Kidney (tissue), 14 donors: ENCODE results near the gene ZNF341. TPM values are rescaled to one million over a fixed set of nuclear protein-coding genes. Genes with fewer than 3 reads are reported as not detected.
A peak's percentile ranks its signal among the peaks of the same experiment; 100 is the strongest.

Source experiments
- DNase-seq, 5 donors: peaks; one replicate each; pipeline ENCODE4 v3.0.0-alpha.2; 2013 to 2020
- FAIRE-seq: peaks from 2 replicates; lab custom pipeline; 2012; peaks lifted over from hg19 to GRCh38; lab: Jason Lieb, UNC
- H3K27ac ChIP-seq, 2 donors: one replicate each; pipeline ENCODE4 v1.7.0; 2013; ENCODE audit warnings: low read depth in 2 of 2, low read length in 2 of 2, inconsistent platforms in 1 of 2
- H3K27me3 ChIP-seq: one replicate; pipeline ENCODE4 v1.7.1; 2013; ENCODE audit warnings: low read length, inconsistent platforms; ENCODE audit not compliant: control insufficient read depth, insufficient read depth
- H3K36me3 ChIP-seq, 3 donors: one replicate each; pipeline versions ENCODE4 v1.7.0 to v1.7.1; 2013; ENCODE audit warnings: low read length in 3 of 3, control low read depth in 1 of 3, inconsistent platforms in 1 of 3; ENCODE audit not compliant: insufficient read depth in 3 of 3, control insufficient read depth in 2 of 3
- H3K4me1 ChIP-seq, 3 donors: one replicate each; pipeline versions ENCODE4 v1.7.0 to v1.7.1; 2013; ENCODE audit warnings: low read length in 3 of 3, inconsistent platforms in 1 of 3, low read depth in 1 of 3; ENCODE audit not compliant: control insufficient read depth in 2 of 3, insufficient read depth in 2 of 3
- H3K4me3 ChIP-seq, 3 donors: one replicate each; pipeline versions ENCODE4 v1.7.0 to v1.8.1; 2013; ENCODE audit warnings: low read length in 3 of 3, control low read depth in 1 of 3, inconsistent platforms in 1 of 3
- H3K9ac ChIP-seq, 3 donors: one replicate each; pipeline versions ENCODE4 v1.7.0 to v1.7.1; 2013; ENCODE audit warnings: low read length in 3 of 3, control low read depth in 1 of 3, inconsistent platforms in 1 of 3
- H3K9me3 ChIP-seq, 3 donors: one replicate each; pipeline versions ENCODE4 v1.7.0 to v1.7.1; 2013; ENCODE audit warnings: low read length in 3 of 3, control low read depth in 1 of 3, inconsistent platforms in 1 of 3; ENCODE audit not compliant: control insufficient read depth in 2 of 3, insufficient read depth in 1 of 3
- intact Hi-C: fragments of 100-400 bp; cut with DNase I; formaldehyde crosslinking; loops from one replicate; pipeline ENCODE4 v1.11.1; 2022
- polyA plus RNA-seq: library from polyadenylated mRNA; stranded (reverse); fragments of 350-450 nt; fragmentation: Illumina TruSeq; extraction: RNeasy Lipid Tissue Mini Kit (QIAGEN cat#74804); gene quantifications from one replicate; pipeline ENCODE4 v1.2.3, GENCODE V29; 2014; ENCODE audit warnings: low read depth, low replicate concordance; ENCODE audit not compliant: insufficient read depth
- total RNA-seq: library from RNA; stranded (reverse); fragmentation: NEBNext Ultra II Directional; extraction: Animal tissue kit (Norgen Biotek cat#: 25700); gene quantifications from one replicate; pipeline ENCODE4 v1.2.1, GENCODE V29; 2021
- TF ChIP-seq, protein P1 (sequence below): IDR thresholded peaks from 3 replicates; pipeline ENCODE4 v1.5.1; 2012; ENCODE audit warnings: mild to moderate bottlenecking, moderate library complexity, borderline replicate concordance; ENCODE audit not compliant: insufficient read depth; ENCODE audit errors: extremely low read depth
- donor health status: control.
- donor health status: control.
- donor health status: control.
- donor health status: control.
- donor health status: control.
- donor health status: DM: yes; HTN: yes; CAD: no.
- donor health status: Normal renal cell carcinoma (clear cell type).

The ZNF341 gene
- total and polyA plus RNA-seq, 2 donors from 2014 or later: 1.5 to 2.6 TPM

- FAIRE-seq (no peak), DNase-seq (no peak)
- H3K9me3 ChIP-seq: no peaks in the 10 kb centered on the region
- TF ChIP-seq, protein P1, sequence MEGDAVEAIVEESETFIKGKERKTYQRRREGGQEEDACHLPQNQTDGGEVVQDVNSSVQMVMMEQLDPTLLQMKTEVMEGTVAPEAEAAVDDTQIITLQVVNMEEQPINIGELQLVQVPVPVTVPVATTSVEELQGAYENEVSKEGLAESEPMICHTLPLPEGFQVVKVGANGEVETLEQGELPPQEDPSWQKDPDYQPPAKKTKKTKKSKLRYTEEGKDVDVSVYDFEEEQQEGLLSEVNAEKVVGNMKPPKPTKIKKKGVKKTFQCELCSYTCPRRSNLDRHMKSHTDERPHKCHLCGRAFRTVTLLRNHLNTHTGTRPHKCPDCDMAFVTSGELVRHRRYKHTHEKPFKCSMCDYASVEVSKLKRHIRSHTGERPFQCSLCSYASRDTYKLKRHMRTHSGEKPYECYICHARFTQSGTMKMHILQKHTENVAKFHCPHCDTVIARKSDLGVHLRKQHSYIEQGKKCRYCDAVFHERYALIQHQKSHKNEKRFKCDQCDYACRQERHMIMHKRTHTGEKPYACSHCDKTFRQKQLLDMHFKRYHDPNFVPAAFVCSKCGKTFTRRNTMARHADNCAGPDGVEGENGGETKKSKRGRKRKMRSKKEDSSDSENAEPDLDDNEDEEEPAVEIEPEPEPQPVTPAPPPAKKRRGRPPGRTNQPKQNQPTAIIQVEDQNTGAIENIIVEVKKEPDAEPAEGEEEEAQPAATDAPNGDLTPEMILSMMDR: no peak
- no peak overlapping the region for H3K27ac ChIP-seq
- H3K27me3 ChIP-seq: no peaks in the 10 kb centered on the region
- H3K36me3 ChIP-seq: no peaks in the 10 kb centered on the region
- intact Hi-C loops: no loop called here
- peaks cover 0 to 4% (median 0%) of the 10 kb centered on the region in 3 donors for H3K4me1 ChIP-seq
- H3K9ac ChIP-seq: no peak overlapping the region
- H3K4me3 ChIP-seq: no peak overlapping the region
Observed at GRCh38 chr20:33785503-33785902, 53.7 kb downstream of the ZNF341 start.

GRCh38 chr20:33787253-33787891, 55.6 kb downstream of the ZNF341 start:
- DNase-seq: peak in 2 of 5 donors; percentile 16 to 43
- Histone ChIP-seq H3K4me1 (peaks cover 0 to 4% (median 0%) of the 10 kb centered on the region in 3 donors), H3K9me3 (no peaks in the 10 kb centered on the region), H3K27me3 (no peaks in the 10 kb centered on the region), H3K9ac (no peak overlapping the region), H3K4me3 (no peak overlapping the region), H3K36me3 (no peaks in the 10 kb centered on the region), H3K27ac (peak overlapping the region in 1 of 2 donors; percentile 32)
- intact Hi-C loops: no loop called here
- TF ChIP-seq, protein P1: no peak
- no peak for FAIRE-seq

DNA sequence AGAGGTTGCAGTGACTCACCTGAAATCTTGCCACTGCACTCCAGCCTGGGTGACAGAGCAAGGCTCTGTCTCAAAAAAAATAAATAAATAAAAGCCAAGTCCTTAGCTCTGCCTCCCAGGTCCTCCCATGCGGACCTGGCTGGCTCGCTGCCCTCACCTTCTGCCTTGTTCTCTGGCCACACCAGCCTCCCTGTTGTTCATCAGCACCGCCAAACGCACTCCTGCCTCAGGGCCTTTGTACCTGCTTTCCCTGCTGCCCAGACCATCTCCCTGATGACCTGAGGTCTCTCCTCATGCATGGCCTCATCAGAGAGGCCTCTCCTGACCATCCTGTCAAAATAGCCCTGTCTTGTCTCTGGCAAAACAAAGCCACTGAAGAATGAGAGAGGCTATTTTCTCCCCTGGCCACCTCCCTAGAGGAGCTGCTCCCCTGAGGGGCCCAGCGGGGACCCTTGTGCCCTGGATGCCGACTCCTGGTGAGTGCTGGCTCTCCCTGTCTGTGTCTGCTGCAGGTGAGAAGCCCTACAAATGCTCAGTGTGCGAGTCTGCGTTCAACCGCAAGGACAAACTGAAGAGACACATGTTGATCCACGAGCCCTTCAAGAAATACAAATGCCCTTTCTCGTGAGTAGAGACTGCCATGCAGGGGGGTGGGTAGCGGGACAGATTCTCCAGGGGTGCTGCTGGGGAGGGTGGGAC, 56.7 kb downstream of the ZNF341 start:
- DNase-seq (no peak), FAIRE-seq (no peak)
- Histone ChIP-seq H3K9ac (no peak overlapping the region), H3K27me3 (no peaks in the 10 kb centered on the region), H3K9me3 (no peaks in the 10 kb centered on the region), H3K4me1 (peaks cover 0 to 4% (median 0%) of the 10 kb centered on the region in 3 donors), H3K36me3 (no peaks in the 10 kb centered on the region), H3K27ac (no peak overlapping the region), H3K4me3 (no peak overlapping the region)
- intact Hi-C loops: no loop called here
- TF ChIP-seq, protein P1: no peak
